GM19238 (cell line): ENCODE measurements around the gene ABR.
"Not testable (repeated sequence)": the region's sequence is repeated elsewhere in the genome, so short reads cannot be mapped to it uniquely, and the experiment has no call there.

Experiments used
- DNase-seq: peaks from one replicate; pipeline ENCODE4 v3.0.0; 2011; ENCODE audit warnings: low spot score; ENCODE audit not compliant: insufficient read length

ABR gene

GRCh38 chr17:1150863-1151600 lies 28.7 kb downstream of the ABR start:
- no peak for DNase-seq

- no peak for DNase-seq
Measured at GRCh38 chr17:1149869-1150268, 29.9 kb downstream of the ABR start.

- DNase-seq: no peak
Measured at GRCh38 chr17:1147664-1148063, 32.1 kb downstream of the ABR start.

GRCh38 chr17:1146561-1147265 lies 33.1 kb downstream of the ABR start:
- no peak for DNase-seq

- no peak for DNase-seq
Measured at GRCh38 chr17:1145311-1145986, 34.3 kb downstream of the ABR start.

- DNase-seq: no peak
Measured at GRCh38 chr17:1144162-1144561, 35.6 kb downstream of the ABR start.

DNA sequence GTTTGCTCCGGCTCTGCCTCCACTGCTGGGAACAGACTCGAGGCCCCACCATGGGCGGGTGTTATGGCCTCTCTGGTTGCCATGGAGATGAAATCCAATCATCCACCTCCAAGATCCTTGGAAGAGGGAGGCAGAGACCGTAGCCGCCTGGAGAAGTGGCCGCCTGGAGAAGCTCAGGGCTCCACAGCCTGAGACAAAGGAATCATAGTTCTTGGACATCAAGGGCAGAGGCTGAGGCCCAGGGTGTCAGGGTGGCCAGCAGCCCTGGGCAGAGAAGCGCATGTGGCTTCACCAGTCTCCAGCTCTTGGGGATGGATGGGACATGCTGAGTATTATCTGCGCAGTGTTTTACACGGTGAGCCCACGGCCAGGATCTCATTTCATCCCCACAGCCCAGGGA lies 36.2 kb downstream of the ABR start:
- no peak for DNase-seq

DNA sequence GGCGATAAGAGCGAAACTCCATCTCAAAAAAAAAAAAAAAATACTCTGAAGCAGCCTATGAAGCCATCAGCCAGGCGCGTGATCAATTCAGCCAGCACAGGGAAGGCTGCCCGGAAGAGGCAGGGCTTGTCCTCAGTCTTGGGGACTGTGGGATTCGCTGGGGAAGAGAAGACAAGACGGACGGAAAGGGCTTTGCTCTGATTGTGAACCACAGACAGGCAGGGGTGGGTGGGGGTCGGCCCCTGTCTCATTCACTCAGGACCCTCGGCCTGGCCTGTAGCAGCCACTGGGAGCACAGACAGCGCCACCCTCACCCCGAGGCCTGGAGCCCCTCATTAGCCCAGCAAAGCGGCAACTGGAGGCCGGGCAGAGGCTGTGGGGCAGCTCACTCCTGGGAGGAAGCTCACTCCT lies 37.2 kb downstream of the ABR start:
- no peak for DNase-seq

DNA sequence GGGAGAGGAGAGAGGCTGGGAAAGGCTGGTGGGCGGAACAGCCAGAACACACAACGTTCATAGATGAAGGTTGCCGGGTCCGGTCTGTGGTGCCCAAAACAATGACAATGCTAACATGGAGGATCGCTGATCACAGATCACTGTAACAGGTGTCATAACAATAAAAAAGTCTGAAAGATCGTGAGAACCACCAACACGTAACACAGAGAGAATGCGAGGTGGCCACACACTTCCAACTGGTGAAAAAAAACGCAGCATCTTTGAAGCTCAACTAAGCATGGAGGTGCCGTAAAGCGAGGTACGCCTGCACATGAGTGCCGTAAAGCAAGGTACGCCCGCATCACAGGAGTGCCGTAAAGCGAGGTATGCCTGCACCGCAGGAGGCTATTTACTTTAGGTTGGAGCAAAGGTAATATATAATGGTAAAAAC lies 42.3 kb downstream of the ABR start:
- no peak for DNase-seq

- no peak for DNase-seq
Measured at GRCh38 chr17:1136748-1137147, 43.0 kb downstream of the ABR start.

DNA sequence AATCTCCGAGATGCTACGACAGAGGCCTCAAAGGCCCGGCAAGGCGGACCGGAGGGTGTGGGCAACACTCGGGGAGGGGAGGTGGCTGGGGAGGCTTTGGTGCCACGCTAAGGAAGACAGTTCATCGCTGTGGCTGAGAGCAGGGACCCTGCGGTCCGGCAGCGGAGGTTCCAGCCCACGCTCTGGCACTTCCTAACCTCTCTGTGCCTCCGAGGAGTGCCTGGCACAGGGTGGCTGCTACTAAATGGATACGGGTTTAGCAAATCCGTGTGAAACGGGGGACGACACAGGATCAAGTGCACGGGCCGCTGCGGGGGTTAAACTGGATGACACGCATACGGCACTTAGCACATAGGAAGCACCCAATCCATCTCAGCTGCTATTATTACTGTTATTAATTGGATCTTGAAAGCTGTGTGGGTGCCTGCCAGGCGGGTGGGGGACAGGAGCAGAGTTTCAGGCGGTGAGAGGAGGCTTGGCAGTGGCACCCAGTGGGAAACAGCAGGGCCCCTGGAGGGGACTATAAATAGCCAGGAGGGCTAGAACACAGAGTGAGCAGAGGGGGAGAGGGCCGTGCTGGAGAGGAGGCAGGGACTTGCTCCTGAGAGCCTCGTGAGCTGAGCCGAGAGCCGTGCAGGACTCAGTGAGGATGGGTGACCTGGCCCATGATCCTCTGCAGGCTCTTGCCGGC lies 45.0 kb downstream of the ABR start:
- DNase-seq: no peak

GRCh38 chr17:1130191-1130590 lies 49.6 kb downstream of the ABR start:
- no peak for DNase-seq

DNA sequence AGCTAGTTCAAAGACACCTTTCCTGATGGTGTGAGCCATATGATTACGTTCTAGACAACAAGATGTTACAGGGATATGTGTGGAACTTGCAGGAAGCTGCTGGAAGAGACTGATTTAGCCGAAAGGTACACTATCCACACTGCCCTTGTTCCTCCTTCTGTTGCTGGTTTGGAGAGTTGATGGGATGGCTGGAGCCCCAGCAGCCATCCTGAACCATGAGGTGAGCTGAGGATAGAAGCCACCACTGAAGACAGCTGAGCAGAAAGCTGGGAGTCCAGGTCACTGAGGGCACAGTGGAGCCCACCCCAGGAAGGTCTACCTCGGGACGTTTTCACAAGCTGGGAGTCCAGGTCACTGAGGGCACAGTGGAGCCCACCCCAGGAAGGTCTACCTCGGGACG lies 51.3 kb downstream of the ABR start:
- not testable (repeated sequence) for DNase-seq

GRCh38 chr17:1126801-1127550 lies 52.8 kb downstream of the ABR start:
- no peak for DNase-seq

GRCh38 chr17:1126250-1126797 lies 53.5 kb downstream of the ABR start:
- DNase-seq: no peak

GRCh38 chr17:1125788-1126145 lies 54.0 kb downstream of the ABR start:
- DNase-seq: no peak

GRCh38 chr17:1124896-1125787 lies 54.6 kb downstream of the ABR start:
- DNase-seq: no peak

DNA sequence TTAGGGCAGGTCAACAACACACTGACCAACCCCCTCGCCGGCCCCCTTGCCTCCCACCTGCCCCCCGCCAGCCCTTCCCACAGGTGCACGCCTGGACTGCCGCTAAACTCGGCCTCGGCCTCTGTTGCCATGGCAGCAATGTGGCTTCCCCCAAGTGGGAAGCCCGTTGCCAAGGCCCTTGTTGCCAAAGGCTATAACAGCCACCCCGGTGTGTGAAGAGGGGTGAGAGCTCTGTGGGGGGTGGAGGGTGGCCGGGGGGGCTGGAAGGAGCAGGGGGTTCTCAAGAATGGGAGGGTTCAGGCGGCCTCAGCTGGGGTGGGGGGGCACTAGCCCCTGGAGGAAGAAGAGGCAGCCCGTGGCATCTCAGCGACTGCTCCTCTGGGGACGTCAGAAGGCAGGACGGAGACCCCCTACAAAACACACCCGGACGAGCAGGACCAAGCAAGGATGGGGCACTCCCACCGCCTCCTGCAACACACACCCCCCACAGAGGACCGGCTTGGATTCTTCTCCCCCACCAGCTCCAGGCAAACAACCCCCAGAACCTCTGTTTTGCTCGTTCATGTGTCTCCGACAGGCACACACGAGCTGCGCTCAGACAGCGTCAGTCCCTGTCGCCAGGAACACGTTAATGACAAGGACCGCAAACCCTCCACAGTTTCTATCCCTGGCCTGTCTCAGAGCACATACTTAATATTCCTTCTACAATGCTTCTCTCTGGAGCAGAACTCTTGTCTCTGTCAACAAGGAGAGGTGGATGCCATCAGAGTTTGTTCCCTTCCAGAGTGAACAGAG lies 55.7 kb downstream of the ABR start:
- no peak for DNase-seq

- no peak for DNase-seq
Measured at GRCh38 chr17:1123393-1123831, 56.4 kb downstream of the ABR start.
